ENCODE results near the gene SPTLC2. TPM values are rescaled to one million over a fixed set of nuclear protein-coding genes. Genes with fewer than 3 reads are reported as not detected.

Gene SPTLC2
- total and polyA plus RNA-seq, 2 of the 13 experiments (the other 11 are each of a cell fraction or from before 2014, with no cell fraction given), result 17.4 to 17.5 TPM

DNA sequence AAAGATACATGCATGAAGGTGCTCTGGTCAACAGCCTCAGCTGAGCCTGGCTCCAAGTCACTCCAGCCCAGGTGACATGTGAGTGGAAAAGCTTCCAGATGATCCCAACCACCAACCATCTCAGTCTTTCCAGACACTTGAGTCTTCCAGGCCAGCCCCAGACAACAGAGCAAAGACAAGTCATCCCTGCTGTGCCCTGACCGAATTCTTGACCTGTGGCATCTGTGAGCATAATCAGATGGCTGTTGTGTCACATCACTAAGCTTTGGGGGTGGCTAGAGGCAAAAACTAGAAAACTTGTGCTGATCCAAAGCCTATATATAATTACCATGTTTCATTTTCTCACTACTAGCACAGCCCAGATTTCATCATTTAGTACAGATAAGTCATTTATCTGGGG lies 67.0 kb downstream of the SPTLC2 start:
- ChIA-PET CTCF (ENCODE audit: low intra/inter-chr PET ratio, low total read pairs) (no interaction called here), POLR2A (no interaction called here)
- H2AFZ ChIP-seq (ENCODE audit: low read length), result no peak overlapping the region
- in situ Hi-C loops (cut with HindIII; ENCODE audit: extremely low pct_ligation_motif_present, low pct_unique_long_range_greater_than_20kb), result loop anchor here (10.0 kb wide), 1 partner anchor 245 kb away; no protein-coding TSS in a partner anchor
- no peaks in the 10 kb centered on the region for H3K9me3 ChIP-seq (ENCODE audit: low read length)
- 100% methylated on average over 1 of the region's 1 CpG for WGBS (ENCODE audit: low lambda C conversion rate)
- no peak overlapping the region for H3K4me2 ChIP-seq (ENCODE audit: low read depth, low read length)
- peaks cover 7 to 28% of the 10 kb centered on the region in 2 experiments; a peak in 4 of 5 replicates for H3K36me3 ChIP-seq (replicated peaks in 1 of 2; ENCODE audit: control insufficient read depth in 1 of 2, insufficient read depth in 2 of 2, low read length in 2 of 2)
- no peak overlapping the region for H3K4me3 ChIP-seq (replicated peaks in 1 of 3; ENCODE audit: insufficient read depth in 1 of 3, low read depth in 2 of 3, low read length in 3 of 3)
- intact Hi-C loops (cut with micrococcal nuclease; ENCODE audit: unreplicated experiment), result no loop called here
- BruUV-seq (replicated peaks), result no TSS peak
- DNase-seq (ENCODE audit: low spot score) (no peak), FAIRE-seq (no peak), ATAC-seq (no peak)
- H3K4me1 ChIP-seq (ENCODE audit: insufficient read depth, low read length), result no peaks in the 10 kb centered on the region
- no peaks in the 10 kb centered on the region for H3K79me2 ChIP-seq (ENCODE audit: insufficient read depth, low read length)
- no peaks in the 10 kb centered on the region for H3K27me3 ChIP-seq (ENCODE audit: control insufficient read depth in 1 of 2, insufficient read depth in 2 of 2, low read length in 2 of 2)
- H3K27ac ChIP-seq (ENCODE audit: extremely low read length, insufficient read depth, low read length), result no peak overlapping the region
- no peak overlapping the region for H3K9ac ChIP-seq (ENCODE audit: insufficient read depth, low read depth, low read length)
- no peaks in the 10 kb centered on the region for H4K20me1 ChIP-seq (ENCODE audit: insufficient read depth, low read length)
- TF ChIP-seq SOX13 (IDR thresholded peaks at IDR 0.05), result no peak
- no peak for TF ChIP-seq SOX13 (CRISPR knock-in tag; conservative IDR thresholded peaks at IDR 0.05 in 1 of 2, IDR thresholded peaks at IDR 0.05 in 1 of 2)
- no peak for TF ChIP-seq HNF4G (IDR thresholded peaks at IDR 0.05; ENCODE audit: borderline replicate concordance, low read depth, low read length)
- no peak for TF ChIP-seq HNF4G (CRISPR knock-in tag; IDR thresholded peaks at IDR 0.05; ENCODE audit: borderline replicate concordance, low read depth)
- TF ChIP-seq CEBPZ (IDR thresholded peaks at IDR 0.05; ENCODE audit: low read length), result no peak
- no peak for TF ChIP-seq MLLT10 (CRISPR knock-in tag; IDR thresholded peaks at IDR 0.05)
- TF ChIP-seq STAG1 (CRISPR knock-in tag; IDR thresholded peaks at IDR 0.05), result no peak
- TF ChIP-seq, protein P1, sequence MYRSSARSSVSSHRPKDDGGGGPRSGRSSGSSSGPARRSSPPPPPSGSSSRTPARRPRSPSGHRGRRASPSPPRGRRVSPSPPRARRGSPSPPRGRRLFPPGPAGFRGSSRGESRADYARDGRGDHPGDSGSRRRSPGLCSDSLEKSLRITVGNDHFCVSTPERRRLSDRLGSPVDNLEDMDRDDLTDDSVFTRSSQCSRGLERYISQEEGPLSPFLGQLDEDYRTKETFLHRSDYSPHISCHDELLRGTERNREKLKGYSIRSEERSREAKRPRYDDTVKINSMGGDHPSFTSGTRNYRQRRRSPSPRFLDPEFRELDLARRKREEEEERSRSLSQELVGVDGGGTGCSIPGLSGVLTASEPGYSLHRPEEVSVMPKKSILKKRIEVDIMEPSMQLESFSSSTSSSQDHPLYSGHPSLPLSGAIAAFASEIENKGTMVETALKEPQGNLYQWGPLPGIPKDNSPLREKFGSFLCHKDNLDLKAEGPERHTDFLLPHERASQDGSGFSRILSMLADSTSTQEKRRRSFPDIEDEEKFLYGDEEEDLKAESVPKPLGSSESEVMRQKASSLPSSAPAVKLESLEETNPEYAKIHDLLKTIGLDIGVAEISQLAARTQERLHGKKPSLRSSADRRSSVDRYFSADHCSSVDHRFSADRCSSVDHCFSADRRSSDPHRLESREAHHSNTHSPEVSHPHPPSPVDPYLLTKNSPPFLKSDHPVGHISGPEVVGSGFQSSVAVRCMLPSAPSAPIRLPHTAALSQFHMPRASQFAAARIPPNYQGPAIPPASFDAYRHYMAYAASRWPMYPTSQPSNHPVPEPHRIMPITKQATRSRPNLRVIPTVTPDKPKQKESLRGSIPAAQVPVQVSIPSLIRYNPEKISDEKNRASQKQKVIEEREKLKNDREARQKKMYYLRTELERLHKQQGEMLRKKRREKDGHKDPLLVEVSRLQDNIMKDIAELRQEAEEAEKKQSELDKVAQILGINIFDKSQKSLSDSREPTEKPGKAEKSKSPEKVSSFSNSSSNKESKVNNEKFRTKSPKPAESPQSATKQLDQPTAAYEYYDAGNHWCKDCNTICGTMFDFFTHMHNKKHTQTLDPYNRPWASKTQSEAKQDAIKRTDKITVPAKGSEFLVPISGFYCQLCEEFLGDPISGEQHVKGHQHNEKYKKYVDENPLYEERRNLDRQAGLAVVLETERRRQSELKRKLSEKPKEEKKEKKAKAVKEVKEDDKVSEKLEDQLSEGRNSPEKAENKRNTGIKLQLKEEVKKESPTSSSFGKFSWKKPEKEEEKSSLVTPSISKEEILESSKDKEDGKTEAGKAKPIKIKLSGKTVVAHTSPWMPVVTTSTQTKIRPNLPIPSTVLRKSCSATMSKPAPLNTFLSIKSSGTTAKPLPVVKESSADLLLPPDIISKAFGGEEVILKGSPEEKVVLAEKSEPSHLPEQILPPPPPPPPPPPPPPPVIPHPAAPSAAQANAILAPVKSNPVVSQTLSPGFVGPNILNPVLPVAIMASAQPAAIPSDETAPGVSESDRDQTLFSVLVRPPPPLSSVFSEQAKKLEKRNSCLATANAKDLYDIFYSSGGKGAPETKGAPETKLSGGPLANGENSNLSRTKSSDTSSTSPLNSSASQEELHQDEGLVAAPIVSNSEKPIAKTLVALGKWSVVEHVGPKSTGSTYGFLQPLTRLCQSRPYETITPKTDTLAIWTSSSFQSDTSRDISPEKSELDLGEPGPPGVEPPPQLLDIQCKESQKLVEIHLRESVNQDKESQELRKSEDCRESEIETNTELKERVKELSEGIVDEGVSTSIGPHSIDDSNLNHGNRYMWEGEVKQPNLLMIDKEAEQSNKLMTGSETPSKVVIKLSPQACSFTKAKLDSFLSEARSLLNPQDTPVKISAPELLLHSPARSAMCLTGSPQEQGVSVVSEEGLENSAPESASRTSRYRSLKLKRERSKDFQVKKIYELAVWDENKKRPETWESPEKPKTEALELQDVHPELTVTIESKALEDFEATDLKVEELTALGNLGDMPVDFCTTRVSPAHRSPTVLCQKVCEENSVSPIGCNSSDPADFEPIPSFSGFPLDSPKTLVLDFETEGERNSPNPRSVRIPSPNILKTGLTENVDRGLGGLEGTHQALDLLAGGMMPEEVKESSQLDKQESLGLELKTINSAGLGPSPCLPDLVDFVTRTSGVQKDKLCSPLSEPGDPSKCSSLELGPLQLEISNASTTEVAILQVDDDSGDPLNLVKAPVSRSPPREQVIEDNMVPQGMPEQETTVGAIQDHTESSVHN (CRISPR knock-in tag; IDR thresholded peaks at IDR 0.05), result no peak
- TF ChIP-seq, protein P2, sequence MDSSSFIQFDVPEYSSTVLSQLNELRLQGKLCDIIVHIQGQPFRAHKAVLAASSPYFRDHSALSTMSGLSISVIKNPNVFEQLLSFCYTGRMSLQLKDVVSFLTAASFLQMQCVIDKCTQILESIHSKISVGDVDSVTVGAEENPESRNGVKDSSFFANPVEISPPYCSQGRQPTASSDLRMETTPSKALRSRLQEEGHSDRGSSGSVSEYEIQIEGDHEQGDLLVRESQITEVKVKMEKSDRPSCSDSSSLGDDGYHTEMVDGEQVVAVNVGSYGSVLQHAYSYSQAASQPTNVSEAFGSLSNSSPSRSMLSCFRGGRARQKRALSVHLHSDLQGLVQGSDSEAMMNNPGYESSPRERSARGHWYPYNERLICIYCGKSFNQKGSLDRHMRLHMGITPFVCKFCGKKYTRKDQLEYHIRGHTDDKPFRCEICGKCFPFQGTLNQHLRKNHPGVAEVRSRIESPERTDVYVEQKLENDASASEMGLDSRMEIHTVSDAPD (CRISPR knock-in tag; IDR thresholded peaks at IDR 0.05), result no peak
- TF ChIP-seq HCFC1 (IDR thresholded peaks at IDR 0.05; ENCODE audit: low read depth, low read length), result no peak
- TF ChIP-seq GZF1 (CRISPR knock-in tag; IDR thresholded peaks at IDR 0.05), result no peak
- TF ChIP-seq NFE2 (CRISPR knock-in tag; IDR thresholded peaks at IDR 0.05), result no peak
- TF ChIP-seq ZNF781 (CRISPR knock-in tag; IDR thresholded peaks at IDR 0.05; ENCODE audit: borderline replicate concordance, not compliant biosample characterization), result no peak
